HG03095 (cell line): ENCODE data around the gene TSPAN18.

Source experiments
- ATAC-seq: cut with Tn5 transposase; IDR thresholded peaks from one replicate; pipeline ENCODE4 v1.9.1; 2021; ENCODE audit warnings: moderate library complexity; ENCODE audit not compliant: unreplicated experiment

Gene TSPAN18

DNA sequence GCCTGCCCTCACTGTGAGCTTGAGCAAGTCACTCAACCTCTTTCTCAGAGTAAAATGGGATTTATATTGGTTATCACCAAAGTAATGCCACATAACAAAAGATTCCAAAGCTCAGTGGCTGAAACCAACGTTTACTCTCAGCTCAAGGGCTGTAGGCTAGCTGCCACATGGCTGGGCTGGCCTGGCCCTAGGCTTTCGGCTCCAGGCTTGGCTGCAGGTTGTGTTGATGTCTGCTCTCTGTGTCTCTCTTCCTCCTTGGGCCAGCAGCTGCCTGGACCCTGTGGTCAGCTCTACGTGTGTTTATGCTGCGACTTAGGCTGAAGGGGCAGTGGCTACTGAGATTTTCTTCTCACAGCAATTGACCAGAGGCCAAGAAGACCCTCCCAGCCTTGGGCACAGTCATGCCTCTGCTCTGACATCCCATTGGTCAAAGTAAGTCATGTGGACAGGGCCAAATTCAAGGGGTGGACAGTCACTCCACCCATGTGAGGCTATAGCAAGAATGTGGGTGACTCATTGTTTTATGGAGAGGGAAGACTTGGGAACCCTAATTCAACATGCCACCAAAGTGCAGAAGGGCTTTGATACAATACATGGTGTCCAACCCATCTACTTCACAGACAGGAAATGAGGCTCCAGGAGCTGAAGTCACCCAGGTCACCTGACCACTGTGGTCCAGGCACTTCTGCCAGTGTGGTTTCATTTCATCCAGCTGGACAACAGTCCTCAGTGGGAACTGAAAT, 90.6 kb downstream of the TSPAN18 start:
- no peak for ATAC-seq

DNA sequence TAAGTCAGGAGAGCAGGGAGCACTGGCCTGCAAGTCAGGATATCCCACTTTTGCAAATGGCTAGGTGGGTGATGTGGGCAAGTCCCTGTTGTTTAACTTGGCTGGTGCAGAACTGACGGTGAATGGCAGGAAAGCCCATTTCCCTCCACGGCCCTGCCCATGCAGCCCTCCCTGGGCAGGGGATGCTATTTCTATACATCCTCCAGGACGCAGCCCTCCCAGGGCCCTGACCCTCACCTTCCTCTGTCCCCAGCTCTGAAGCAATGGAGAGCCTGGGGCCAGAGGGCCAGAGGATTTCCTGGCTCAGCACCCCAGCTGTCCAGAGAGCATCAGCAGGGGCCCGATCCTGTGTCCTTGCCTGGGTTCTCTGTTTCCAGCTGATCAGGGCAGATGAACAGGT, 91.3 kb downstream of the TSPAN18 start:
- ATAC-seq: no peak

DNA sequence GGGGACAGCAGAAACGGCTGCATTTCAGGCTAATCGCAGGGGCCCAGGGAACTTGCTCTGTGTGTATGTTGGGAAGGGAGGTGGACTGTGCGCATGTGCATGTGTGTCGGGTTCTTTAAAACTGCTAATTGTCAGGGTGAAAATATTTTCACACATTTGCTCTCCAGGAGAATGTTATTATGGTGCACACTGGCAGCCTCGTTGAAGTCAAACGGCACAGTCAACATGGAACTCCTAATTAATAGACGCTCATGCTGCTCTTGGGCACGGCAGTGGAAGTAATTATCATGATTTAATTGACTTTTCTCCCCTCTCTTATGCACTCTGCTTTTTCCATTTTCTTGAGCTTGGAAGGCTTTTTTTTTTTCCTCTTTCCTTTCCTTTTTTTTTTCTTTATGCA, 92.6 kb downstream of the TSPAN18 start:
- ATAC-seq: no peak

- ATAC-seq: no peak
These were observed 95.6 kb downstream of the TSPAN18 start for GRCh38 chr11:44822369-44822768.

GRCh38 chr11:44823006-44823405, 96.2 kb downstream of the TSPAN18 start:
- no peak for ATAC-seq

- no peak for ATAC-seq
These were observed 97.1 kb downstream of the TSPAN18 start for GRCh38 chr11:44823868-44824267.

- no peak for ATAC-seq
These were observed 97.5 kb downstream of the TSPAN18 start for GRCh38 chr11:44824300-44824704.

GRCh38 chr11:44825058-44825785, 98.5 kb downstream of the TSPAN18 start:
- no peak for ATAC-seq

DNA sequence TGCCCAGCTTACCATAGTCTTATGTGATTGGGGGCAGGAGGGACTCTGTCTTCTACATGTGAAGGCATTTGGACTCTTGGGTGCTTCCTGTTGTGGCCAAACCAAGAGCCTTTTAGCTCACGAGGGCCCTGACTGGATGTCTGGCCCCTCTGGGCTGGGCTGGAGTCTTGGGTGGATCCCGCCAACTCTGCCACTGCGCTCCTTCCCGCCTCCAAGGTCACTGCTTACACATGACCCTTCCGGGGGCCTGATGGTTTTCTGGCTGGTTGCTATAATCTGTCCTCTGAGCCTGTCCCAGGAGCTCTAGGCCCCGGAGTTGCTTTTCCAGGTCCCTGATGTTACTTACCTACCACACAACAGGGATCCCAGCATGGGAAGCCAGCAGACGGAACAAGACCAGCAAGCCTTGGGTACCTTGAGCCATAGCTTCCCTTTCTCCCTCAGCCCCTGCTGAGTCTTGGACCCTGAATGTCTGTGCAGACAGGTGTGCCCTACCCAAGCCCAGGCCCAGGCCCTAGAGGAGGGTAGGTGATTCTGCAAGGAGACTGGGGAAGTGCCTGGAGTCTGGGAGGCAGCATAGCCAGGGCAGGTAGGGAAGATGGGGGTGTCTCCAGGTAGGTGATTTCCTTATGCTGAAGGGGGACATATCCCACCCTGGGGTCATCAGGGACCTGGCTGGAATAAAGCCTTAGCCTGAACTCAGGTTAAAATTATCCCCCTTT, 100.3 kb downstream of the TSPAN18 start:
- no peak for ATAC-seq

DNA sequence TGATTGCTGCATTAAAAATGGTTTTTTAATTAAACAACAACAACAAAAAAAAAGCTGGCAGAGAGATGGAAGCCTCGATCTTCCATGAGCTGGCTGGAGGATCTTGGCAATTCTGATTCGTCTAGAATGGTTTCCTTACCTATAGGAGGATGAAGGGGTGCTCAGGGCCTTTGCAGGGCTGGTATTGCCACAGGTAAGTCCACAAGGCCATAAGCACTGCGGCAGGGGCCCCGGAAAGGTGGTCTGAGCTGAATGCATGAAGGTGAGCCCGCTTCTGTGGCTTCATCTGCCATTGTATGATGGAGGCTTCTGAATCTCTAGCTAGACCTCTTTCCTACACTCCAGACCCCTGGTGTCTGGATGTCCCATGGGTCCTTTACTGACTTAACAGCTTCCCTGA, 101.5 kb downstream of the TSPAN18 start:
- no peak for ATAC-seq

DNA sequence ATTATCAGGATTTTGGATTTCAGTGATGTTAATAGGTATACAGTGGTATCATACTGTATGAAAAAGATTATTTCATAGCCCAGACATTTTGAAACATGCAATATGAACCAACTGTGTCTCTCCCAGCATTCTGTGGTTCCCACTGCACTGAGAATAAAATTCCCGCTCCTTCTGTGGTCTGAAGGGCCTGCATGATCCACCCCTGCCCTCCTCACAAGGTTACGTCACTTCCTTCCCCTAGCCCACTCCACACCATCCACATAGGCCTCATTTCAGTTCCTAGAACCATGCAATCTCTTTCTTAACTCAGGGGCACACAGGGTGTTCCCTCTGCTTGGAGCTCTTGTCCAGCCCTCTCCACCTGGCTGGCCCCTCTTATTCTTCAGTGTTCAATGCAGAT, 103.1 kb downstream of the TSPAN18 start:
- ATAC-seq: no peak

GRCh38 chr11:44831605-44832394, 105.0 kb downstream of the TSPAN18 start:
- no peak for ATAC-seq

DNA sequence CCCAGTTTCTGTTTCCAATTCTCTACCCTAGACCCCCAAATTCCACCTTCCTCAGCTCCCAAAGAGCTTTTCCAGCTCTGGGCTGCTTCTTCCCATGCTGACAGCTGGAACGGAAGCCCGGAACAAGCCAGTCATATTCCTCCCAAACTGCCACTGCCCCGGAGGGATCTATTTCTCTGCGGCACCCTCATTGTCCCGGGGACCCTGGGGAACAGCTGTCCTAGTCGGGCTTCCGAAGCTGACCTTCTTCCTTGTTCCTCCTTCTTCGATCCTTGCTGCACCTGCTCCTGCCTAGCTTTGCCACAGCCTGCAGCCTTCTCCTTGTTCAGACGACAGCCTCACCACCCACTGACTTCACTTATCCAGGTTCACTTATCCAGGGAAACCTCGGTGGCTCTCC, 105.7 kb downstream of the TSPAN18 start:
- ATAC-seq: no peak

DNA sequence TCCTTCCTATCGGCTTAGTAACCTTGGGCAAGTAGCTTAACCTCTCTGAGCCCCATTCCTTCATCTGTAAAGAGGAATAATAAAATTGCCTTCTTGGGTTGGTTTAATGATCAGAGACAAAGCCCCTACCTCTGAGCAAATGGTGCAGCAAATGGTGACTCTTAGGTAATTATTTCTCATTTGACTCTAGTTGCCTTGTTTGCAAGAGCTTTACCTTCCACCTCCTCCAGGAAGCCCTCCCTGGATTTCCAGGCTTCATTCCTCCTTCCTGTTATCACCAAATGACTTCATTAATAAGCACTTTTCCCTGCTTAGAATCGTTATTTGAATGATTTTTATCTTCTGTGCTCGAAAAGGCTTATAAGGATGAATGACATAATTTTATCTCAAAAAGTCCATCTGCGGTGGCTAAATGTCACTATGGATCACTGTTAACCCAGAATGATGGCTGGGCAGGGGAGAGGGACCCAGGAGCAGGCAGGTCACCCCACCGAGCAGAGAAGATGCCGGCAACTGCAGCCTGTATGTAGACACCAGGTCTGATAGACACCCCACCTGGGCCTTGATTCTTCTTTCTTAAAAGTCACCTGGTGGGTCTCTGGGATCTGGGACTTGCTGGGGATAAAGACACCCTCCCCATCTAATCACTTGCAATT, 106.6 kb downstream of the TSPAN18 start:
- no peak for ATAC-seq

DNA sequence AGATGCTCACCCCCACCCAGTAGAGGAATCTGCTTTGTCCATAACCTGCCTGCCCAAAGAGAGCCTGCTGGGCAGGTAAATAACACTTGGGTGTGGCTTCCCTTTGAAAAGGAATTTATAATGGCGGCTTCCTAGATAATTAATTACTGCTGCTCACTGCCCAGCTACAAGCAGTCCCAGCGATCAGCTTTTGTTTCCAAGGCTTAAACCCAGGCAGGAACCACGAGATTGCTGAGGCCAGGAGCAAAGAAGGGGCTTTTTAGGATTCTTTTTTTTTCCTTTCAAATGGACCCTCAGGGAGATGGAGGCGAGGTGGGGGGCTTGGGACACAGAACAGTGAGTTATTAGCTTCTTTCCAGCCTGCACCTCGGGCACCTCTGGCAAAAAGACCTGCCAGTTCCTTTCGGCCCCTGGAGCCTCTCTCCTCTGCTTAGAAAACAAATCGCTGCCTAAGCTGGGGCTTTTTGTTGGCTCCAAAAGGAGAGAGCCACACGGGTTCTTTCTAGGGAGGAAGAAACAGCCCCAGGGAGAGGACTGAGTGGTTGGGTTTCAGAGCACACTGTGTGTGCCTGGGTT, 107.2 kb downstream of the TSPAN18 start:
- no peak for ATAC-seq

DNA sequence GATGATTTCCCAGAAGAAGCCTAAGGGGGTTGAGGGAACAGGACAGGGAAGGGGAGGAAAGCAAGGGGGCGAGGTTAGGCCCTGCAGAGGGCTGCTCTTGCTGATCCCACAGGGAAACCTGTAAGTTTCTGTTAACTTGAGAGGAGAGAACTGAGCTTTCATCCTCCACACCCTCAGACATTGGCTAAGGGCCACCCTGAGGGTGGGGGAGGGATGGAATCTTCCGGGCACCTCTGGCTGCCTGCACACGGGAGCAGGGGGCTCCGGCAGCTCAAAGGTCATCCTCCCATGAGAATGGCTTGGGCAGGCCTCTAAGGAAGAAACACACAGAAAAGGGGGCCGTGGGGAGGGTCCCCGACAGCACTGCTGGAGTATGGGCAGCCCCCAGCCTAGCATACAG, 108.1 kb downstream of the TSPAN18 start:
- ATAC-seq: no peak

DNA sequence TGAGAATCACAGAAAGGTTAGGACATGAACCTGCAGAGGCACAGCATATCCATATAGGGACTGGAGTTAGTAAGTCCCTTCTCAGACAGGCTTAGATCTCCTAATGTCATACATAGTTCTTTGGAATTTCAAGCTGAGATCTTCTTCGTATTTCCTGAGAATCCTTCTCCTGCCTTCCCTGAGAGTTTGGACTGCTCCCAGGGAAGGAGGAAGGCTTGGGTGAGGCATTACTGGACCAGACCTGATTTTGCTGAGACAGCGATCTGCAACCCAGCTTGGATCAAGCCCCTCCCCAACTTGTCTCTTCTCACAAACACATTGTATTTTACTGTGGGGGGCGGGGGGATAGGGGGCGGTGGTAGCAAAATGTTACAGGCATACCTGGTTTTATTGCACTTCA, 108.5 kb downstream of the TSPAN18 start:
- ATAC-seq: no peak

DNA sequence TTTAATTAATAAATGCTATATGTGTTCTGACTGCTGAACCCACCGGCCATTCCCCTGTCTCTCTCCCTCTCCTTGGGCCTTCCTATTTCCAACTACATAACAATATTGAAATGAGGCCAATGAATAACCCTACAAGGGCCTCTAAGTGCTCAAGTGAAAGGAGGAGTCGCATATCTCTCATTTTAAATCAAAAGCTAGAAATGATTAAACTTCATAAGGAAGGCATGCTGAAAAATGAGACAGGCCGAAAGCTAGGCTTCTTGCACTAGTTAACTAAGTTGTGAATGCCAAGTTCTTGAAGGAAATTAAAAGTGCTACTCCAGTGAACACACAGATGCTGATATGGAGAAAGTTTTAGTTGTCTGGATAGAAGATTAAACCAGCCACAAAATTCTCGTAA, 109.2 kb downstream of the TSPAN18 start:
- ATAC-seq: no peak

DNA sequence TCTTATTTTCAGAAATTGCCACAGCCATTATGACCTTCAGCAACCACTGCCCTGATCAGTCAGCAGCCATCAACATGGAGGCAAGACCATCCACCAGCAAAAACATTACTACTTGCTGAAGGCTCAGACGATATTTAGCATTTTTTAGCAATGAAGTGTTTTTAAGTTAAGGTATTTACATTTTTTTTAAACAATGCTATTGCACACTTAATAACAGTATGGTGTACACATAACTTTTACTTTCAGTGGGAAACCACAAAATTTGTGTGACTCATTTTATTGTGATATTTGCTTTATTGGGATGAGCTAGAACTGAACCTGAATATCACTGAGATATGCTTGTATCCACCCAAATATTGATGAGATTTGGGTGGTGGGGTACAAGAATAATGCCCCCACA, 110.9 kb downstream of the TSPAN18 start:
- no peak for ATAC-seq

DNA sequence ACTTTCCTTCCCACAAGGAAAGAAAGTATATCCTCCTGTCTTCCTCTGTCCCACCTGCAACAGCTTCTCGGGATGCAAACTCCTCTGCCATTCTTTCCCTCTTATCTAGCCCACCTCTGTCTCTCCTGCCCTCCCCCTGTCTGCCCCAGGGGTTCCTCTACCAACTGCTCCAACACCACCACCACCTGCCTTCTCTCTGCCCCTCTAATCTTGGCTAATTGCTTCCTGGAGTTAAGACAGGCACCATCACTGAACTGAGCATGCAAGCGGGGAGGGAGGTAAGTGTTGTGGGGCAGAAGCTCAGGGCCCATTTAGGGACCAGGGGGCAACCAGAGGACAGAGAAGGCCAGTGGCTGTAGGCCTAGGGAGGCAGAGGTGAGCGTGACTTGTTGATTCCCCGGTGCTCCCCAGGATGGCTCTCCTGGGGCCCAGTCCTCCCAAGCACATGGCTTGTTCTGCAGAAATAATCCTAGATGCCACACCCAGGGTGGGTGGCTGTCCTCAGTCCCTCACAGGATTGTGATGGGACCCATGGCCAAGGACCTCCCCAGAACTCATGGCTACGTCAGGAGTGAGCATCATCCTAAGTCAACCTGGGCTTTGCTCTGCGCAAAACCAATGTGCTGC, 112.8 kb downstream of the TSPAN18 start:
- ATAC-seq: no peak
